Smooth muscle cell (in vitro differentiated cells): ENCODE measurements around the gene BCL2. TPM values are rescaled to one million over a fixed set of nuclear protein-coding genes. Genes with fewer than 3 reads are reported as not detected.

Source experiments
- DNase-seq: peaks from one replicate; lab custom pipeline; 2025; ENCODE audit not compliant: unreplicated experiment; lab: John Stamatoyannopoulos, UW
- H2AFZ ChIP-seq: fragments of 200-600 bp; sonication (generic); 2 replicates; pipeline ENCODE4 v1.6.0; 2016; ENCODE audit warnings: antibody characterized with exemption, low read depth, mild to moderate bottlenecking
- H3F3A ChIP-seq: fragments of 200-600 bp; sonication (generic); 2 replicates; pipeline ENCODE4 v1.6.0; 2017; ENCODE audit warnings: antibody characterized with exemption, low read depth
- H3K27ac ChIP-seq: fragments of 200-600 bp; sonication (generic); 2 replicates; pipeline ENCODE4 v1.5.1; 2016; ENCODE audit warnings: low read depth, mild to moderate bottlenecking
- H3K27me3 ChIP-seq: fragments of 200-600 bp; sonication (generic); 2 replicates; pipeline ENCODE4 v1.6.1; 2016; ENCODE audit warnings: low read depth, mild to moderate bottlenecking
- H3K36me3 ChIP-seq: fragments of 200-600 bp; sonication (generic); 2 replicates; pipeline ENCODE4 v1.5.1; 2016; ENCODE audit warnings: low read depth
- H3K4me1 ChIP-seq: fragments of 200-600 bp; sonication (generic); 2 replicates; pipeline ENCODE4 v1.5.1; 2016; ENCODE audit warnings: low read depth
- H3K4me2 ChIP-seq: fragments of 200-600 bp; sonication (generic); 2 replicates; pipeline ENCODE4 v1.6.0; 2016; ENCODE audit warnings: mild to moderate bottlenecking
- H3K4me3 ChIP-seq: fragments of 200-600 bp; sonication (generic); 2 replicates; pipeline ENCODE4 v1.5.1; 2016; ENCODE audit warnings: mild to moderate bottlenecking
- H3K79me2 ChIP-seq: fragments of 200-600 bp; sonication (generic); 2 replicates; pipeline ENCODE4 v1.6.0; 2016; ENCODE audit warnings: low read depth, mild to moderate bottlenecking
- H3K9ac ChIP-seq: fragments of 200-600 bp; sonication (generic); 2 replicates; pipeline ENCODE4 v1.6.0; 2016; ENCODE audit warnings: low read depth
- H3K9me3 ChIP-seq: fragments of 200-600 bp; sonication (generic); replicated peaks from 2 replicates; pipeline ENCODE4 v1.5.1; 2016; ENCODE audit warnings: low read depth
- H4K20me1 ChIP-seq: fragments of 200-600 bp; sonication (generic); 2 replicates; pipeline ENCODE4 v1.6.0; 2016; ENCODE audit warnings: low read depth
- WGBS: methylation state at CpG from one replicate; pipeline ENCODE4 v1.1.7; 2016; ENCODE audit warnings: low lambda C conversion rate; 5-methylcytosine and 5-hydroxymethylcytosine counted together
- polyA plus RNA-seq: library from polyadenylated mRNA; unstranded; fragments of >200 nt; fragmentation: Nextera tagmentation; extraction: Ambion mirVana; gene quantifications from 2 replicates; pipeline ENCODE4 v1.2.1, GENCODE V29; 2016
- total RNA-seq: library from RNA; depleted of rRNA; stranded (reverse); fragments of >200 nt; gene quantifications from 2 replicates; pipeline ENCODE4 v1.2.3, GENCODE V29; 2014
- TF ChIP-seq, protein P1 (sequence below): fragments of 200-600 bp; sonication (generic); IDR thresholded peaks from 2 replicates; pipeline ENCODE4 v1.5.1; 2017; ENCODE audit warnings: borderline replicate concordance, mild to moderate bottlenecking, antibody characterized with exemption; ENCODE audit not compliant: insufficient read depth, poor library complexity, severe bottlenecking

The BCL2 gene
- total and polyA plus RNA-seq, 2 experiments from 2014 or later: 0.85 TPM; not detected in 1

- DNase-seq: no peak
- H3K27me3 ChIP-seq: no peaks in the 10 kb centered on the region
- H2AFZ ChIP-seq: no peak overlapping the region
- H3K36me3 ChIP-seq: no peaks in the 10 kb centered on the region
- H3K4me1 ChIP-seq: no peaks in the 10 kb centered on the region
- no peak overlapping the region for H3K9ac ChIP-seq
- H3K79me2 ChIP-seq: no peaks in the 10 kb centered on the region
- no peak overlapping the region for H3K27ac ChIP-seq
- no peaks in the 10 kb centered on the region for H3K9me3 ChIP-seq
- no peak overlapping the region for H3K4me3 ChIP-seq
- H3K4me2 ChIP-seq: no peak overlapping the region
- no peaks in the 10 kb centered on the region for H3F3A ChIP-seq
- TF ChIP-seq, protein P1, sequence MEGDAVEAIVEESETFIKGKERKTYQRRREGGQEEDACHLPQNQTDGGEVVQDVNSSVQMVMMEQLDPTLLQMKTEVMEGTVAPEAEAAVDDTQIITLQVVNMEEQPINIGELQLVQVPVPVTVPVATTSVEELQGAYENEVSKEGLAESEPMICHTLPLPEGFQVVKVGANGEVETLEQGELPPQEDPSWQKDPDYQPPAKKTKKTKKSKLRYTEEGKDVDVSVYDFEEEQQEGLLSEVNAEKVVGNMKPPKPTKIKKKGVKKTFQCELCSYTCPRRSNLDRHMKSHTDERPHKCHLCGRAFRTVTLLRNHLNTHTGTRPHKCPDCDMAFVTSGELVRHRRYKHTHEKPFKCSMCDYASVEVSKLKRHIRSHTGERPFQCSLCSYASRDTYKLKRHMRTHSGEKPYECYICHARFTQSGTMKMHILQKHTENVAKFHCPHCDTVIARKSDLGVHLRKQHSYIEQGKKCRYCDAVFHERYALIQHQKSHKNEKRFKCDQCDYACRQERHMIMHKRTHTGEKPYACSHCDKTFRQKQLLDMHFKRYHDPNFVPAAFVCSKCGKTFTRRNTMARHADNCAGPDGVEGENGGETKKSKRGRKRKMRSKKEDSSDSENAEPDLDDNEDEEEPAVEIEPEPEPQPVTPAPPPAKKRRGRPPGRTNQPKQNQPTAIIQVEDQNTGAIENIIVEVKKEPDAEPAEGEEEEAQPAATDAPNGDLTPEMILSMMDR: no peak
- no peaks in the 10 kb centered on the region for H4K20me1 ChIP-seq
- 95% methylated on average over 12 of the region's 12 CpGs for WGBS
Measured at GRCh38 chr18:63104868-63105267, 214.7 kb downstream of the BCL2 start.

DNA sequence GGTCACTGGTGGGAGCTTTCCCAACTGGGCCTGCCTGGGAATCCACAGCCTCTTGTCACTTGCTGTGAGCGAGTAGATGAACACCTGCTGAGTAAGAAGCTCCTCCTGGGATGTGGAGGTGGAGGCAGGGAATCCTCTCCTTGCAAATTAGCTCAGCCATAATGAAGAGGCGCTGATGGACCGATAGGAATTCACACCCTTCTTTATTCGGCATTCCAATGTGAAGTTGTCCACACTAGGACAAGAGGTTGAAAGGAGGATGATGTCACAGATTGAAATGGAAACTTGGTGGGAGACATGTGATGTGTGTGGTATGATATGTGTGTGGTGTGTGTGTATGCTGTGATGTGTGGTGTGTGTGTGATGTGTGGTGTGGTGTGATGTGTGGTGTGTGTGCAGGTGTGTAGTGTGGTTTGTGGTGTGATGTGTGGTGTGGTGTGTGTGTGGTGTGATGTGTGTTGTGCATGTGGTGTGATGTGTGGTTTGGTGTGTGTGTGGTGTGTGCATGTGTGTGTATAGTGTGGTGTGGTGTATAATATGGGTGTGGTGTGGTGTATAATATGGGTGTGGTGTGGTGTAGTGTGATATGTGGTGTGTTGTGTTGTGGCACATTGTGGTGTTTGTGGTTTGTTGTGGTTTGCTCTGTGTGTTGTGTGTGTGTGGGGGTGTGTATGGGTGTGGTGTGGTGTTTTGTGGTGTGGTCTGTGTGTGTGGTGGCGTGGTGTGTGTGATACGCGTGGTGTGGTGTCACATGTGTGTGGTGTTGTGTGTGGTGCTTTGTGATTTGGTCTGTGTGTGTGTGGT is 216.4 kb downstream of the BCL2 start:
- no peaks in the 10 kb centered on the region for H3K27me3 ChIP-seq
- H3K4me2 ChIP-seq: no peak overlapping the region
- no peaks in the 10 kb centered on the region for H3K36me3 ChIP-seq
- 76% methylated on average over 4 of the region's 7 CpGs for WGBS
- TF ChIP-seq, protein P1: no peak
- H3K4me1 ChIP-seq: no peaks in the 10 kb centered on the region
- H3K9ac ChIP-seq: no peak overlapping the region
- H3K4me3 ChIP-seq: no peak overlapping the region
- H3K27ac ChIP-seq: no peak overlapping the region
- H4K20me1 ChIP-seq: no peaks in the 10 kb centered on the region
- no peaks in the 10 kb centered on the region for H3K79me2 ChIP-seq
- DNase-seq: no peak
- H3F3A ChIP-seq: no peaks in the 10 kb centered on the region
- no peak overlapping the region for H2AFZ ChIP-seq
- no peaks in the 10 kb centered on the region for H3K9me3 ChIP-seq

DNA sequence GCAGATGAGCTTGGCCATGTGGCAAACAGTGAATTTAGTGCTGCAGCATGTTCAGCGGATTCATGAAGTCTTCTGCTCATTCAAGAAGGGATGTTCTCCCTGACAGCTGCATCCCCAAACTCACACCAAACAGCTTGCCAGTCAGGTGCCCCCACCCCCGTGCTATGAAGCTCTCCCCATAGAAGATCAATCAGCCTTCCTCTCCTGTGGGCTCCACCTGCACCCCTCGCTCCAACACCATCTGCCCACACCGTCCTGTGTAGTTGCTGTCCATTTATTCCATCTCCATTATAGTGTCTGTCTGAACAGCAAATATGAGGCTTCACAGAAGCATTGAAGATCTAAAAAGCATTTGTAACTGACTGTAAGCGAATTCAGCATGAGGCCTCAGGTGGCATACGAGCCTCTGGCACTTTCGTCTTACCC is 218.9 kb downstream of the BCL2 start:
- Histone ChIP-seq H3K27me3 (no peaks in the 10 kb centered on the region), H3K79me2 (no peaks in the 10 kb centered on the region), H2AFZ (no peak overlapping the region), H3K27ac (no peak overlapping the region), H3K4me2 (no peak overlapping the region), H4K20me1 (no peaks in the 10 kb centered on the region), H3K4me3 (no peak overlapping the region), H3F3A (no peaks in the 10 kb centered on the region), H3K9me3 (no peaks in the 10 kb centered on the region), H3K4me1 (no peaks in the 10 kb centered on the region), H3K36me3 (no peaks in the 10 kb centered on the region), H3K9ac (no peak overlapping the region)
- WGBS: 89% methylated on average over 7 of the region's 7 CpGs
- TF ChIP-seq, protein P1: no peak
- DNase-seq: no peak
